ENCODE results near the gene RAB21. TPM values are rescaled to one million over a fixed set of nuclear protein-coding genes. Genes with fewer than 3 reads are reported as not detected.

RAB21 gene
- total RNA-seq, 4 donors from 2014 or later: 16.0 to 42.6 (median 30.8) TPM

- H3K9me3 ChIP-seq: peaks cover 0 to 11% (median 3%) of the 10 kb centered on the region in 3 donors
- no peak overlapping the region for H3K4me3 ChIP-seq
- no peaks in the 10 kb centered on the region for H3K27me3 ChIP-seq
- H3K36me3 ChIP-seq: peaks cover 0 to 26% (median 0%) of the 10 kb centered on the region in 3 donors
- no peak overlapping the region for H3K27ac ChIP-seq
- 91 to 93% methylated on average over 6 of the region's 6 CpGs for WGBS, 2 donors
- no peak for DNase-seq
- H3K4me1 ChIP-seq: peaks cover 0 to 35% (median 0%) of the 10 kb centered on the region in 3 donors
- intact Hi-C loops (cut with DNase I): no loop called here
- TF ChIP-seq POLR2A (IDR thresholded peaks at IDR 0.05) (no peak), CTCF (IDR thresholded peaks at IDR 0.05) (no peak)
Measured at GRCh38 chr12:71764587-71765321, 10.1 kb downstream of the RAB21 start.

GRCh38 chr12:71766202-71766601 lies 11.5 kb downstream of the RAB21 start:
- no peak for DNase-seq
- H3K27me3 ChIP-seq: no peaks in the 10 kb centered on the region
- peaks cover 0 to 35% (median 0%) of the 10 kb centered on the region in 3 donors for H3K4me1 ChIP-seq
- H3K4me3 ChIP-seq: no peak overlapping the region
- peaks cover 0 to 25% (median 0%) of the 10 kb centered on the region in 3 donors for H3K36me3 ChIP-seq
- no peak overlapping the region for H3K27ac ChIP-seq
- TF ChIP-seq CTCF (IDR thresholded peaks at IDR 0.05) (no peak), POLR2A (IDR thresholded peaks at IDR 0.05) (no peak)
- peaks cover 0 to 7% (median 0%) of the 10 kb centered on the region in 3 donors for H3K9me3 ChIP-seq
- intact Hi-C loops (cut with DNase I): no loop called here
- WGBS, 2 donors: 75 to 77% methylated on average over 2 of the region's 2 CpGs

DNA sequence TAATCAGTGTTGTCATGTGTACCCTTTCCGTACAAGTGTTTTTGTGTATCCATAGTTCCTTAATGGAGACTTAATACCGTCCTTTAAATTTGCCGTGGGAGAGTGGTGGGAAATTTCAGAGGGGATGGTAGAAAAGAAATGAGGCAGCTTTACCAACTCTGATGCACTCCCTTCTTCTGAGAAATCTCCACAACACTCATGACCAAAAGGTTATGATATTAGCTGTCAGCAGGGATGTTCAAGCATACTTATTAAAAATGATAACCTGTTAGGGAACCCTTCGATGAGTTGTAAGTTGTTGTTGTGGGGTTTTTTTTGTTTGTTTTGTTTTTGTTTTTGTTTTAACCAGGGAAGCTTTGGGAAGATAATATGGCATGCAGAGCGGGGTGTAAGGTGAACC lies 12.5 kb downstream of the RAB21 start:
- Histone ChIP-seq H3K9me3 (peaks cover 0 to 4% (median 0%) of the 10 kb centered on the region in 3 donors), H3K36me3 (peaks cover 0 to 31% (median 0%) of the 10 kb centered on the region in 3 donors), H3K27ac (no peak overlapping the region), H3K4me3 (no peak overlapping the region), H3K27me3 (no peaks in the 10 kb centered on the region), H3K4me1 (peaks cover 0 to 35% (median 0%) of the 10 kb centered on the region in 3 donors)
- WGBS, 2 donors: 72 to 95% methylated on average over 5 of the region's 5 CpGs
- DNase-seq: no peak
- intact Hi-C loops (cut with DNase I): no loop called here
- TF ChIP-seq POLR2A (IDR thresholded peaks at IDR 0.05) (no peak), CTCF (IDR thresholded peaks at IDR 0.05) (no peak)

GRCh38 chr12:71768900-71769299 lies 14.2 kb downstream of the RAB21 start:
- no peak for TF ChIP-seq POLR2A (IDR thresholded peaks at IDR 0.05)
- no peak for TF ChIP-seq CTCF (IDR thresholded peaks at IDR 0.05)
- WGBS, 2 donors: 80 to 82% methylated on average over 2 of the region's 2 CpGs
- Histone ChIP-seq H3K27ac (no peak overlapping the region), H3K4me3 (no peak overlapping the region), H3K27me3 (no peaks in the 10 kb centered on the region), H3K36me3 (peaks cover 0 to 41% (median 0%) of the 10 kb centered on the region in 3 donors), H3K9me3 (no peaks in the 10 kb centered on the region), H3K4me1 (peaks cover 0 to 30% (median 0%) of the 10 kb centered on the region in 3 donors)
- intact Hi-C loops (cut with DNase I): no loop called here
- no peak for DNase-seq

- Histone ChIP-seq H3K27ac (no peak overlapping the region), H3K36me3 (peaks cover 0 to 63% (median 0%) of the 10 kb centered on the region in 3 donors), H3K9me3 (no peaks in the 10 kb centered on the region), H3K4me1 (peaks cover 0 to 19% (median 0%) of the 10 kb centered on the region in 3 donors), H3K4me3 (no peak overlapping the region), H3K27me3 (no peaks in the 10 kb centered on the region)
- TF ChIP-seq CTCF (IDR thresholded peaks at IDR 0.05): no peak
- TF ChIP-seq POLR2A (IDR thresholded peaks at IDR 0.05): no peak
- no peak for DNase-seq
- 80% methylated on average over 2 of the region's 2 CpGs for WGBS, 2 donors
- intact Hi-C loops (cut with DNase I): no loop called here
Measured at GRCh38 chr12:71771069-71771468, 16.4 kb downstream of the RAB21 start.

Data from esophagus squamous epithelium (tissue), 5 donors.